HG02798 (cell line): Measurements from ENCODE around the gene NUDT14.

ENCODE experiments used
- ATAC-seq: cut with Tn5 transposase; IDR thresholded peaks from one replicate; pipeline ENCODE4 v1.9.1; 2021; ENCODE audit warnings: mild to moderate bottlenecking; ENCODE audit not compliant: unreplicated experiment, poor library complexity

NUDT14 gene

GRCh38 chr14:105162669-105162979 is 18.5 kb downstream of the NUDT14 start:
- no peak for ATAC-seq

GRCh38 chr14:105161964-105162668 is 19.0 kb downstream of the NUDT14 start:
- peak; percentile 62 for ATAC-seq

GRCh38 chr14:105161309-105161708 is 19.8 kb downstream of the NUDT14 start:
- no peak for ATAC-seq

- ATAC-seq, result no peak
Observed at GRCh38 chr14:105160776-105161175, 20.3 kb downstream of the NUDT14 start.

- no peak for ATAC-seq
Observed at GRCh38 chr14:105159344-105159743, 21.8 kb downstream of the NUDT14 start.

- ATAC-seq, result no peak
Observed at GRCh38 chr14:105158794-105159193, 22.3 kb downstream of the NUDT14 start.

GRCh38 chr14:105157872-105158271 is 23.2 kb downstream of the NUDT14 start:
- no peak for ATAC-seq

GRCh38 chr14:105156414-105157375 is 24.4 kb downstream of the NUDT14 start:
- ATAC-seq, result no peak

- no peak for ATAC-seq
Observed at GRCh38 chr14:105155681-105156413, 25.3 kb downstream of the NUDT14 start.

GRCh38 chr14:105155071-105155651 is 26.0 kb downstream of the NUDT14 start:
- no peak for ATAC-seq

GRCh38 chr14:105154476-105154871 is 26.6 kb downstream of the NUDT14 start:
- ATAC-seq, result no peak

GRCh38 chr14:105153739-105154475 is 27.2 kb downstream of the NUDT14 start:
- ATAC-seq, result no peak

GRCh38 chr14:105153331-105153731 is 27.8 kb downstream of the NUDT14 start:
- ATAC-seq, result no peak

GRCh38 chr14:105152794-105153241 is 28.3 kb downstream of the NUDT14 start:
- ATAC-seq, result no peak

GRCh38 chr14:105151838-105152793 is 29.0 kb downstream of the NUDT14 start:
- no peak for ATAC-seq

GRCh38 chr14:105151084-105151837 is 29.9 kb downstream of the NUDT14 start:
- ATAC-seq, result no peak

- ATAC-seq, result no peak
Observed at GRCh38 chr14:105150368-105151083, 30.6 kb downstream of the NUDT14 start.
